GM12878 (cell line): ENCODE results near the gene TIGD1. TPM values are rescaled to one million over a fixed set of nuclear protein-coding genes. Genes with fewer than 3 reads are reported as not detected.

Experiments
- ATF7 ChIP-seq: fragments of 450-650 bp; IDR thresholded peaks from 2 replicates; pipeline ENCODE4 v1.6.1; 2016; ENCODE audit warnings: low read depth, mild to moderate bottlenecking
- CEBPB ChIP-seq, 2 experiments: fragments of 150-350 bp in 1 of 2; IDR thresholded peaks; 2 replicates each; pipeline ENCODE4 v1.6.1; 2012 to 2014; ENCODE audit warnings: low read depth in 2 of 2, low read length in 2 of 2, borderline replicate concordance in 1 of 2, inconsistent platforms in 1 of 2
- IKZF2 ChIP-seq, 2 experiments: fragments of 450-650 bp; IDR thresholded peaks; 2 replicates each; pipeline ENCODE4 v1.6.1; 2017; ENCODE audit warnings: mild to moderate bottlenecking in 2 of 2, moderate library complexity in 2 of 2
- IRF4 ChIP-seq: IDR thresholded peaks from 2 replicates; pipeline ENCODE4 v1.6.1; 2011; ENCODE audit warnings: low read depth, low read length
- NR2C1 ChIP-seq: fragments of 450-650 bp; IDR thresholded peaks from 2 replicates; pipeline ENCODE4 v1.6.1; 2017; ENCODE audit warnings: antibody characterized with exemption, mild to moderate bottlenecking, moderate library complexity
- NR2C2 ChIP-seq: IDR thresholded peaks from 2 replicates; pipeline ENCODE4 v1.6.1; 2011; ENCODE audit warnings: borderline replicate concordance, low read depth; ENCODE audit not compliant: control insufficient read depth, insufficient read length
- RBBP5 ChIP-seq: fragments of 200-600 bp; sonication (generic); conservative IDR thresholded peaks from 2 replicates; pipeline ENCODE4 v1.6.1; 2016
- SPI1 ChIP-seq: IDR thresholded peaks from 2 replicates; pipeline ENCODE4 v1.6.1; 2011; ENCODE audit warnings: low read depth, mild to moderate bottlenecking, low read length, moderate library complexity, borderline replicate concordance; ENCODE audit not compliant: insufficient read depth
- SREBF1 ChIP-seq: IDR thresholded peaks from 2 replicates; pipeline ENCODE4 v1.6.1; 2012; ENCODE audit warnings: mild to moderate bottlenecking, low read length
- STAT3 ChIP-seq: IDR thresholded peaks from 2 replicates; pipeline ENCODE4 v1.6.1; 2011; ENCODE audit warnings: low read depth, low read length, improper control_type of control experiment
- SUPT20H ChIP-seq: IDR thresholded peaks from 2 replicates; pipeline ENCODE4 v1.6.1; 2011; ENCODE audit warnings: low read depth, mild to moderate bottlenecking, low read length, moderate library complexity, borderline replicate concordance; ENCODE audit not compliant: control insufficient read depth
- TARDBP ChIP-seq: IDR thresholded peaks from 2 replicates; pipeline ENCODE4 v1.6.1; 2016; ENCODE audit warnings: borderline replicate concordance
- TBL1XR1 ChIP-seq: IDR thresholded peaks from 2 replicates; pipeline ENCODE4 v1.6.1; 2012; ENCODE audit warnings: low read depth, low read length, improper control_type of control experiment
- ZNF207 ChIP-seq: fragments of 450-650 bp; IDR thresholded peaks from 2 replicates; pipeline ENCODE4 v1.6.1; 2014; ENCODE audit warnings: antibody characterized with exemption, mild to moderate bottlenecking, borderline replicate concordance
- ZNF217 ChIP-seq: fragments of 450-650 bp; IDR thresholded peaks from 2 replicates; pipeline ENCODE4 v1.6.1; 2017; ENCODE audit warnings: antibody characterized with exemption, mild to moderate bottlenecking
- ZZZ3 ChIP-seq: IDR thresholded peaks from 2 replicates; pipeline ENCODE4 v1.6.1; 2011; ENCODE audit warnings: low read depth; ENCODE audit not compliant: control insufficient read depth, insufficient read length
- polyA plus RNA-seq, 11 experiments: library from polyadenylated mRNA; depleted of rRNA in 4 of 11; unstranded in 6 of 11; stranded (reverse) in 5 of 11; fragments of >200 nt; fragmentation: Nextera tagmentation in 4 of 11; fragmentation: Illumina TruSeq in 1 of 11; extraction: Ambion mirVana in 4 of 11; extraction: Trizol in 1 of 11; gene quantifications; 1 replicate in 1 of 11; 2 replicates in 10 of 11; pipeline versions ENCODE4 v1.2.1 to v1.2.3, GENCODE V29; 2011 to 2016; ENCODE audit warnings: inconsistent platforms in 2 of 11, missing spikeins in 2 of 11, low read depth in 1 of 11
- total RNA-seq, 4 experiments: library from RNA; depleted of rRNA in 3 of 4; stranded (reverse); fragments of >200 nt in 3 of 4; fragmentation: Illumina TruSeq in 1 of 4; extraction: Trizol in 1 of 4; gene quantifications; 2 replicates each; pipeline versions ENCODE4 v1.2.1 to v1.2.3, GENCODE V29; 2013 to 2021
- TF ChIP-seq, protein P1 (sequence below): IDR thresholded peaks from 2 replicates; pipeline ENCODE4 v1.6.1; 2011; ENCODE audit warnings: low read depth, mild to moderate bottlenecking, low read length, moderate library complexity, borderline replicate concordance; ENCODE audit errors: extremely low read depth
- TF ChIP-seq, protein P2 (sequence below): fragments of 450-650 bp; IDR thresholded peaks from 2 replicates; pipeline ENCODE4 v1.6.1; 2017; ENCODE audit warnings: antibody characterized with exemption, mild to moderate bottlenecking, moderate library complexity

TIGD1 gene
- total and polyA plus RNA-seq, 10 of the 15 experiments (the other 5 are each of a cell fraction or from before 2014, with no cell fraction given), result 1.4 to 8.4 (median 5.6) TPM

DNA sequence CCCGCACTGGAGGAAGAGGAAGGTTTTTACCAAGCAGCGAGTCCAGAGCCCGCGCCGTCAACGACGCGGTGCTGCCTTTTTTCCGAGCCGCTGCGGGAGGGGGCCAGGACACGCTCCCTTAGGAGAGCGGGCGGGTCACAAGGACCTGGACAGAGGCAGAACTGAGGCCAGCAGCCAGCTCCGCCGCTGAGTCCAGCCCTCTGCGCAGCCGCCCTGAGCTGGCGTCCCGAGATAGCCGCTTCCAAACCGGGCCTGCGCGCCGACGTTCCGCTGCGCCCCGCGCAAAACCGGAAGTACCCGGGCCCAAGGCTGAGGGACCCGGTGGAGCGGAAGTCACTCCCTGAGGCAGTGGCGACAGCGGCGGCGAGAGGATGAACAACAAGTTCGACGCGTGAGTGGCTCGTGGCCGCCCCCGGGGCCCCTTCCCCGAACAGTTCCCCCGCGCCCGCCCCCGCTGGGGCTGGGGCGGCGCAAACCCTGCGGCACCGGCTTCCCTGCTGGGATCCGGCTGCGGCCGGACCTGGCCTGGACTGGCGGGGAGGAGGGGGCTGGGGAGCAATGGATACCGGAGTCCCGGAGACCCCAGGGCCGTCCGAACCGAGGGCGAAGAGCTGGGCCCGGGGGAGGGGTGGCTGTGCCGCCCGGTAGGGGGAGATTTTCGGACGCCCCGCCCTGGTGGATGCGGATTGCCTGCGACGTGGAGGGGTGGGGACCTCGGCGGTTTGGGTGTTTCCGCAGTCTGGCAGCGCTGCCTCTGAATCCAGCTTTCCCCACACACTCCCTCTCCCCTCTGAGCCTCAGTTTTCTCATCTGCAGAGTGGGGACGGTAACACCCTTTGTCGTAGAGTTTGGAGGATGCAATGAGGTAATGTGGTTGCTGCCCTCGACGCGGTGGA lies at the start of gene TIGD1, which contains the start of gene EIF4E2 (continued):
- TF ChIP-seq NR2C1 (peak; percentile 71), TARDBP (peak; percentile 79), ZNF207 (no peak; the same call in 1 of the 2 replicates), SREBF1 (no peak; the same call in 1 of the 2 replicates), ZZZ3 (no peak), SUPT20H (no peak), IKZF2 (IDR thresholded peaks at IDR 0.05) (peak; percentile 34 to 49; a peak in 2 of 4 replicates), STAT3 (no peak), SPI1 (peak; percentile 57; the same call in 1 of the 2 replicates), ATF7 (no peak), CEBPB (IDR thresholded peaks at IDR 0.05; ENCODE audit: borderline replicate concordance in 1 of 2, low read depth in 2 of 2, low read length in 2 of 2) (no peak), RBBP5 (no peak), ZNF217 (no peak), IRF4 (peak; percentile 69; the same call in 1 of the 2 replicates), TBL1XR1 (no peak; the same call in 1 of the 2 replicates), NR2C2 (no peak)
- TF ChIP-seq, protein P1, sequence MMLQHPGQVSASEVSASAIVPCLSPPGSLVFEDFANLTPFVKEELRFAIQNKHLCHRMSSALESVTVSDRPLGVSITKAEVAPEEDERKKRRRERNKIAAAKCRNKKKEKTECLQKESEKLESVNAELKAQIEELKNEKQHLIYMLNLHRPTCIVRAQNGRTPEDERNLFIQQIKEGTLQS, result peak; percentile 11; the same call in 1 of the 2 replicates
- TF ChIP-seq, protein P2, sequence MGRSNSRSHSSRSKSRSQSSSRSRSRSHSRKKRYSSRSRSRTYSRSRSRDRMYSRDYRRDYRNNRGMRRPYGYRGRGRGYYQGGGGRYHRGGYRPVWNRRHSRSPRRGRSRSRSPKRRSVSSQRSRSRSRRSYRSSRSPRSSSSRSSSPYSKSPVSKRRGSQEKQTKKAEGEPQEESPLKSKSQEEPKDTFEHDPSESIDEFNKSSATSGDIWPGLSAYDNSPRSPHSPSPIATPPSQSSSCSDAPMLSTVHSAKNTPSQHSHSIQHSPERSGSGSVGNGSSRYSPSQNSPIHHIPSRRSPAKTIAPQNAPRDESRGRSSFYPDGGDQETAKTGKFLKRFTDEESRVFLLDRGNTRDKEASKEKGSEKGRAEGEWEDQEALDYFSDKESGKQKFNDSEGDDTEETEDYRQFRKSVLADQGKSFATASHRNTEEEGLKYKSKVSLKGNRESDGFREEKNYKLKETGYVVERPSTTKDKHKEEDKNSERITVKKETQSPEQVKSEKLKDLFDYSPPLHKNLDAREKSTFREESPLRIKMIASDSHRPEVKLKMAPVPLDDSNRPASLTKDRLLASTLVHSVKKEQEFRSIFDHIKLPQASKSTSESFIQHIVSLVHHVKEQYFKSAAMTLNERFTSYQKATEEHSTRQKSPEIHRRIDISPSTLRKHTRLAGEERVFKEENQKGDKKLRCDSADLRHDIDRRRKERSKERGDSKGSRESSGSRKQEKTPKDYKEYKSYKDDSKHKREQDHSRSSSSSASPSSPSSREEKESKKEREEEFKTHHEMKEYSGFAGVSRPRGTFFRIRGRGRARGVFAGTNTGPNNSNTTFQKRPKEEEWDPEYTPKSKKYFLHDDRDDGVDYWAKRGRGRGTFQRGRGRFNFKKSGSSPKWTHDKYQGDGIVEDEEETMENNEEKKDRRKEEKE, result no peak
